Measurements from ENCODE around the gene FNIP2.
A peak's percentile ranks its signal among the peaks of the same experiment; 100 is the strongest.
"Not testable (repeated sequence)": the region's sequence is repeated elsewhere in the genome, so short reads cannot be mapped to it uniquely, and the experiment has no call there.

FNIP2 gene

DNA sequence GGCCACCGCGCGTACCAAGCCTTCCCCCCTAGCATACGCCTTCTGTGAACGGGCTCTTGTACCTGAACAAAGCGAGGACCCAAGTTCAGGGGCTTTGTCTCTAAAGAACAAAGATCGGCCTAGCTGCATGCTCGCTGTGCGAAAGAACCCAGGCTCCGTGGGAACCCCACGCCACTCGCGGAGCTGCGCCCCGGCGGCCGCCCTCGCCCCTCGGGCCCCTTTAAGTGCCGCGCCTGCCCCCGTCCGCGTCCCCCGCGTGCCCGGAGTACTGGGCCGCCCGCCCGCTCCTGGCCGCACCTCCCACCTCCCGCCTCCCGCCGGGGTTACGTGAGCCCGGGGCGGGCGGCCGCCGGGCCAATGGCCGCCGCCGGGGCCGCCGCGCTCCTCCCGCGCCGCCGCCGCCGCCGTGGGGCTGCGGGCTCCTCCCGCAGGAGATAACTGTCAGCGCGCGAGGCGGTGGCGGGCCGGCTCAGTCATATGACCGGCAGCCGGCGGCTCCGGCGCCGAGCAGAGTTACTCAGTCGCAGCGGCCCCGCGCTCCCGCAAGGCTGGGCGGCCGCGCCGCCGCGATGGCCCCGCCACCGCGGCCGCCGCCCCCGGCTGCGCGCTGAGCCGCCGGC, at the start of gene FNIP2:
FNIP2 (plus strand) TSS at position 472 of the 620 bp plus-strand sequence. CDS start 187 bp downstream, outside the sequence.
- DNase-seq, result peak; percentile 64

DNA sequence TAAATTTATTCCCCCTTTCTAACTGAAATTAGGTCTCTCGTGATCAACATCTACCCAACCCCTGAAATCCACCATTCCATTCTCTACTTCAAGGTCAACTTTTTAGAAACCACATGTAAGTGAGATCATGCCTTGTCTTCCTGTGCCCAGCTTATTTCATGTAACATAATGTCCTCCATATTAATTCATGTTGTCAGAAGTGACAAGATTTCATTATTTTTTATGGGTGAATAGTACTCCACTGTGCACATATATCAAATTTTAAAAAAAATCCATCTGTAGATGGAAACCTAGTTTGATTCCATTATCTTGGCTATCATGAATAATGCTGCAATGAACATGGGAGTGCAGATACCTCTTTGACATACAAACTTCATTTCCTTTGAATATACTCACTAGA, 47.1 kb upstream of the FNIP2 start:
- DNase-seq, result no peak

DNA sequence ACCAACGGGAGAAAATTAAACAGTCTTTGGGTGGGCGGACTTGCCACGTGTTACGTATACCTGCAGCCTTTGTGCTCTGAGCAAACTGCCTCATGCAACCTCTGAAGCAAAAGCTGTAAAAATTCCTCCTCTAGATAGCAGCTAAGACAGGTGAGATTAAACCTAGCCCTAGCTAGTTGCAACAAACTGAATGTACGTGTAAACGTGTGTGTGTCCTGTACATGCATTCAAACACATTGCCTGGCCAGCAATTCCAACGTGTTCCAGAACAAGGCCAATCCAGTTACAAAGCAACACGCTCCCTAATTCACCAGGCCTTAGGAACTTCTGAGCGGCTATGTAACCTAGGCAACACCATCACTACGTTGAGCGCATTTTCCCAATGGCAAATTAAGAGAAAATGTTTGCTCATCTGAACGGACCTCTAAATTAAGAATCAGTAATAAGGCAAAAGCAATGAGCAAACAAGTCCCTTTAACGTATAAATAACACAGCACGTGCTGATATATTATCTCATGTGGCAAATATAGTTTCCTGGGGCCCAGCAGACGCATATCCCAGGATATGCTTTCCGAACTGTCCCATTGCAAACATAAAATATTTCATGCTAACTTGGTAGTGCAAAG, 46.4 kb upstream of the FNIP2 start:
- peak; percentile 10 for DNase-seq

DNA sequence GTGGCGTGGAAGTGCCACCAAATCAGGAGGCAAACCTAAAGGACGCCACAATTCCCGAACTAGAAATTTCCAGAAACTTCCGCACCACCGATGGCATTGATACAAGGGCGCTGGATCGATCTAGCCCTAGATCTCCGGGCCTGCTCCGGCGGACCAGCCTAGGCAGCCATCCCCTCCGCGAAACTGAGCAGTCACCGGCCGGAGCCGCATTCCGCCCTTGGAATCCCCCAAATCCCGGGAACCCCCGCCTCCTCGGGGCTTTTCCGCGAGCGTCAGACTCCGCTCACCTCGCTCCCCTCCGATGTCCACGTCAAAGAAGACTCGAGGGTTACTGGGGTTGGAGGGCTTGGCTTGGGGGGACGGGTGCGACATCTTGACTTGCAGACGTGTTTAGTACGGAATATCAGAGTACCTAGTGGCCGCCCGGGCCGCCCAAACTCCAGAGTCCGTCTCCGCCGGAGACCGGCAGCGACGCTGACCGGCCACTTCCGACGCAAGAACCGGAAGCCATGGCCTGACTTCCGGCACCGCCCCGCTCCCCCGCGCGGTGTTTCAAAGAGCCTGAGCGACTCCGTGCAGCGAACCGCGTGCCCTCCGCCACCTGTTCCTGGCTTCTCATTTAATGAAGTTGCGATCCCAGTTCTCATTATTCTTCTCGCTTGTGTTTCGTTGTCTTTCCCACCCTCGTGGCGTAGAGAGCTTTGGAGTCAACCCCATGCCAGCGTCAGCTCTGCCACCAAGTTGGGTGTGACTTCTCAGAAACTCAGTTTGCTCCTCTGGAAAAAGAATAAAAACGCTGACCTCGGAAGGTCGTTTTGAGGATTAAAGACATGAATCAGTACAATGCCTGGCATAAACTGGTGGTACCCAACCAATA, 45.7 kb upstream of the FNIP2 start, which contains the start of gene PPID:
PPID (minus strand) TSS at position 480 of the 877 bp plus-strand sequence; CDS start at position 372, 108 bp downstream.
- DNase-seq, result peak; percentile 33

DNA sequence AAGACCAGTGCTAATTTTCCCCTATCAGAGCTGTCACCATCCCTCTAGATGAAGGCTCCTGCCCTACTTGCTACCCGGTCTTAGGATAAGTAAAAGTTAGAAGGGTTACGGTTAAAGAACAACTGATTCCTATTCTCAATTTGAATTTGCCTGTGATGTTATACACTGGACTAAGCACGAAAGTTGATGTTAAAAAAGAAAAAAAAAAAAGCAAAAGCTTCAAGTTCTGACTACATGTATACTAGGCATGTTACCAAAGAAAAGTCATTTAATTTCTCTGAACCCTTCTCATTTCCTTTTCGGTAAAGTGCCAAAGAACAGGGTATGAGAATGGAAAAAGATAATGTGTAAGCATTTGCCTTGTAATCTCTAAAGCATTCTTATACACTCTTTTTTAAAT, 44.2 kb upstream of the FNIP2 start:
- DNase-seq, result no peak

DNA sequence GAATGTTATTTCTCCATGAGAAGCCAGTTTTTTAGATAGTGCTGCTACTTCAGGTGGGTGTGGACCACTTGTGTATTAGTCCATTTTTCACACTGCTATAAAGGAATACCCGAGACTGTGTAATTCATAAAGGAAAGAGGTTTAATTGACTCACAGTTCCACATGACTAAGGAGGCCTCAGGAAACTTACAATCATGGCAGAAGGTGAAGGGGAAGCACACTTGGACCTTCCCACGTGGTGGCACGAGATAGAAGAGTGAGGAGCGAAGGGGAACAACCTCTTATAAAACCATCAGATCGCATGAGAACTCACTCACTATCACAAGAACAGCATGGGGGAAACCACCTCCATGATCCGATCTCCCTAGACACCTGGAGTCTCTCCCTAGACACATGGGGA, 42.2 kb upstream of the FNIP2 start:
- no peak for DNase-seq

DNA sequence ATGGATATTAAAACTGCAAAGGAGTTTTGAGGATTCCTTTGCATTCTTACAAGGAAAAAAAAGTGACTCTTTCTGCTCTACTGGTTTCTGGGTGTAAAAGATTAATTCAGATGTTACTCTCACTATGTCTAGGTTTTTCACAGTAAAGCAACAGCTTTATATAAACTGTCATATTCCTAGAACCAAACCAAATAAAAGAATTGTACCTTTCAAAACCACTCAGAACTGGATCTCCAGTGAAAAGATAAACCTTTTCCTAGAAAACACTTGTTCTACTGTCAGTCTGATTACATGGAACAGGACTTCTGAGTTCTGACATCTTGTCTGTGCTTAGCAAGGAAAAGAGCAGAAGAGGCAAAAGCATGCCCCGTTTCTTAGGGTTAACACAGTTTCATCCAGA, 40.6 kb upstream of the FNIP2 start:
- no peak for DNase-seq

DNA sequence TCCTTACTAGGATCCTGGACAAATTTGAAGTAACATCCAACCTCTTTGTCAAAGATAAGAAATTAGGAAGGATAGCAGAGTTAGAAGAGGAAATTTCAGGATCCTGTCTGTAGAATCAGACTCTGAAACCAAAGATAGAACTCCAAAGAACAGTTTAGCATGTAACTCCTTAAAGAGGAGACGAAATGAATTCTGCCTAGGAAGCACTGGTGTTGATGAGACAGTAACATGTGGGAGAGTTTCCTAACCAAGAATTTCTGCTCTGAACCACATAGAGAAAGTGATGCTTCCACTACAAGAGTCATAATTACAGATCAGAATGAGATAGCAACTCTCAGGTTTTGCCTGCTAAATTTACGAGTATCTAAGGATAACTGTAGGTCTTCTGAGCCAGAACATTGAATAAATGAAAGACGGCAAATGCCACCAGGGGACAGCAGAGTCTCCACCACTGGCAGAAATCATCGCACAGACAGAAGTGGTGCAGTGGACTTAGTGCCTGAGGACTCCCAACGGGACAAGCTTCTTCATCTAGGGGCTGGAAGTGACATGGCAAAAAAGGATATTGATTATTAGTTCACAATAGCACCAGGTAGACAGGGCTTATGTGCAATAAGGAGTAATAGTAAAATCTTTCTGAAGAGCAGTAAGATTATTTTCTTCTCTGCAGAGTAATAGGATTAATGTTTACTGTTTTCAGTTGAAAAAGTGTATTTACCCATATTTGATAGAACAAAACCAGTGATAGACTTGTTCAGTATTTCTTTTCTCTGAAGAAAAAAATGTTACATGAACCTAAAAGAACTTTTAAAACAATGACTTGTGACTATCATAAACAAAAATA, 38.9 kb upstream of the FNIP2 start:
- no peak for DNase-seq

DNA sequence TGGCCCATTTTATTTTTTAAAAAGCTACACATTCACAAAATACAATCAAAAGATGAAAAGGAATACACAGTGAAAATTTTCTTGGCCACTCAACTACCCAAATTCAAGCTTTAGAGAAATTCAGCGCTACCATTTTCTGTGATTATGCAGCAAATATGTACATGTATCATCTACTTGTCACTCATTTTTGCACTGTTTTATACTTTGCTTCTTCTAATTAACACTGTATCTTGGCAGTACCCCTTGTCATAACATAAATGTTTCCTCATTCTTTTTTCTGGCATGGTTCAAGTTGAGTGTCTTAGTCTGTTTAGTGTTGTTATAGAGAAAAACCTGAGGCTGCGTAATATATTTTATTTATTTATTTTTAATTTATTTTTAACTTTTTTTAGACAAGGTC, 30.0 kb upstream of the FNIP2 start:
- DNase-seq, result no peak

DNA sequence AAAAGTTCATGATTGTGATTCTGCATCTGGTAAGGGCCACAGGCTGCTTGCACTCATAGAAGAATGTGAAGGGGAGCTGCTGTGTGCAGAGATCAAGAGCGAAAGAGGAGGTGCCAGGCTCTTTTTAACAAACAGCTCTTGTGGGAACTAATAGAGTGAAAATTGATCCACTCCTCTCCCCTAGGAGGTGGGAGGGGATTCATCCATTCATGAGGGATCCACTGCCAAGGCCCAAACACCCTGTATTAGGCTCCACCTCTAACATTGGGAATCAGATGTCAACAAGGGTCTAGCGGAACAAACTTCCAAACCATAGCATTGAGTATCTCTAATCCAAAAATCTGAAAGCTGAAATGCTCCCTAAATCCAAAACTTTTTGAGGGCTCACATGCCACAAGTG, 29.2 kb upstream of the FNIP2 start:
- no peak for DNase-seq

DNA sequence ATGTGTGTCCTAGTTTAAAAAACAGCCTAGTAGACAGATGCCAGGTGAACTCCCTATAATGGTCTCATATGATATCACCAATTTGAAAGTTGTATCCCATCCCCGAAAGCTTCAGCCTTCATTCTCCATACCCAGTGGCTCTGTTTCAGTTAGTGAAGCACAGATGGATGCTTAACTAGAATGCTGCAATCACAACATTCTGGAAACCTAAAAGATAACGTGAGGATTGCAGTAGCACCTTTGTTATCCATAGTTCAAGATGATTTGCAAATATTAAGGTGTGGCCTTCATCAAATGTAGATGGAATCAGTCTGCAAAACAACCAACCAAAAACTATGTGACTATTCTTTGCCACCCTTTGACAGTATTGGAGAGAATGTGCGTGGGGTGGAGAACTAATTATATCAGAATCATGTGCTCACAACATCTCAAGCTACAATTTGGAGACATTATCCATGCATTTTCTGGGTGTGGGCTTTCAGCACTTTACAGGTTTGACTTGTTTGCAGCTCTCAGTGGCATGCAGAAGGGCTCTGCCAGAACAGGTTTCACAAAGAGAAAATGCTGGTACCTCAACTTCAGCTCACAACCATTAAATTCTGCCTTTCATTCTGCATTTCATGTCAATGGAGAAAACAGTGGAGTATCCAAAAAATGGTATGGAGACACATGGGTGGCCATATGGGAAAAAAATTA, 27.4 kb upstream of the FNIP2 start:
- DNase-seq, result no peak

DNA sequence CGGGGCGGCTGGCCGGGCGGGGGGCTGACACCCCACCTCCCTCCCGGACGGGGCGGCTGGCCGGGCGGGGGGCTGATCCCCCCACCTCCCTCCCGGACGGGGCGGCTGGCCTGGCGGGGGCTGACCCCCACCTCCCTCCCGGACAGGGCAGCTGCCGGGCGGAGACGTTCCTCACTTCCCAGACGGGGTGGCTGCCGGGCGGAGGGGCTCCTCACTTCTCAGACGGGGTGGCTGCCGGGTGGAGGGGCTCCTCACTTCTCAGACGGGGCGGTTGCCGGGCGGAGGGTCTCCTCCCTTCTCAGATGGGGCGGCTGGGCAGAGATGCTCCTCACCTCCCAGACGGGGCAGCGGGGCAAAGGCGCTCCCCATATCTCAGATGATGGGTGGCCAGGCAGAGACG, 22.3 kb upstream of the FNIP2 start:
- DNase-seq, result not testable (repeated sequence)

DNA sequence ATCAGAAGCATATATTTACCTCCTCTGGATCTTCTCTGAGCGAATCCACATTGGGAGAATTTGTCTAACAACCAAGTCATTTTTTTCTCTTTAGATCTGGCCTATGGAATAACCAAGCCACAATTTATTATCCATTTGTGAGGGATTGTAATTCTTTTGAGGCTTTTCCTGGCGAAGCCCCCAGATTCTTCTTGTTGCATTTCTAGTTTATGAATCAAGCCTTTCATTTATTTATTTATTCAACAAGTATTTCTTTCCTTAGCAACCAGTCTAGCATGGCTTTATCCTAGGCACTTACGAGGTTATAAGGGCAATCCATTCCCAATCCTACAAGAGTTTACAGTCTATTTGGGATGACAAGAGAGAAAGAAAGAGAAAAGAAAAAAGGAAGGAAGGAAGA, 18.4 kb upstream of the FNIP2 start:
- DNase-seq, result no peak

DNA sequence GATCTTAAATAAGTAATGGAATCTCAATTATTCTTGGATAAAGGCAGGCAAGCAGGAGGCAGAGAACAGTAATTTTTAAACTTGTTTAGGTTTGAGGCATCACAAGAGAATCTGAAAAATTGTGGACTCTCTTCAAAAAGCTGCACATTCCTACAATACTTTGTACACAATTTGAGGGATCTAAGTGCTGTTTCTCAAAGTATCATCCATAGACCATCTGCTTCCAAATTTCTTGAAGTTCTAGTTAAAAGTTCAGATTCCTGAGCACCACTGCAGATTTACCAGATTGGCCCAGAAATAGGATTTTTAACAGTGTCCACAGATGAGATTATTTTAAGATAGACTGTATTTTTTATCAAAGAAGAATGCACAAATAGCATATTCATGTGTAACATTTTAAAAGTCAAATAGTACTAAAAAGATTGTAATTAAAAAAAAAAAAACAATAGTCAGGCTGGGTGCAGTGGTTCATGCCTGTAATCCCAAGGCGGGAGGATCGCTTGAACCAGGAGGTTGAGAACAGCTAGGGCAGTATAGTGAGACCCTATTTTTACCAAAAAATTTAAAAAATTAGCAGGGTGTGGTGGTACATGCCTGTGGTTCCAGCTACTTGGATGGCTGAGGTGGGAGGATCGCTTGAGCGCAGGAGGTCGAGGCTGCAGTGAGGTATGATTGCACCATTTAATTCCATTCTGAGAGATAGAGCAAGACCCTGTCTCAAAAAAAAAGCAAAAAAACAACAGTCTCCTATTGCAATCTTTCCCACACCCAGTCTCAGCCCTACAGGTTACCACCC, 14.2 kb upstream of the FNIP2 start:
- no peak for DNase-seq

DNA sequence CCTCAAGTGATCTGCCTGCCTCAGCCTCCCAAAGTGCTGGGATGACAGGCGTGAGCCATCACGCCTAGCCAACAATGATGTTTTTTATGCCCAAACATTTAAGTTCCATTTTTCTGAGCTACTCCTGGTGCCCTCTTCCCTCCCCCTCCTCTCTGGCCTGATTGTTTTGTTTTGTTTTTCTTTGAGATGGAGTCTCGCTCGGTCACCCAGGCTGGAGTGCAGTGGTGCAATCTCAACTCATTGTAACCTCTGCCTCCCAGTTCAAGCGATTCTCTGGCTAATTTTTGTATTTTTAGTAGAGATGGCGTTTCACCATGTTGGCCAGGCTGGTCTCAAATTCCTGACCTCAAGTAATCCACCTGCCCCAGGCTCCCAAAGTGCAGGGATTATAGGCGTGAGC, 13.0 kb upstream of the FNIP2 start:
- DNase-seq, result not testable (repeated sequence)

DNA sequence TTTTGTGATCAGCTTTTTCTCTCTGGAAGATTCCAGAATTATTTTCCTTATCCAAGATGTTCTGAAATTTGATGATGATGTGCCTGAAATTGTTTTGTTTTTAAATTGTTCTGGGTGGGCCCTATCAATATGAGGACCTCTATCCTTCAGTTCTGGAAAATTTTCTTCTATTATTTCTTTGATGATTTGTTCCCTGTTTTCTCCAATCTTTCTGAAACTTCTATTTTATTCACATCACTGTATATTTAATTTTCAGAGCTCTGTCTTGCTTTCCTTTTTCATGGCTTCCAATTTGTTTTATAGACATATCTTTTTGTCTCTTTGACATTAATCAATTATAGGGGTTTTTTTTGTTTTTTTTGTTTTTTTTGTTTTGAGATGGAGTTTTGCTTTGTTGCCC, 12.2 kb upstream of the FNIP2 start:
- no peak for DNase-seq

DNA sequence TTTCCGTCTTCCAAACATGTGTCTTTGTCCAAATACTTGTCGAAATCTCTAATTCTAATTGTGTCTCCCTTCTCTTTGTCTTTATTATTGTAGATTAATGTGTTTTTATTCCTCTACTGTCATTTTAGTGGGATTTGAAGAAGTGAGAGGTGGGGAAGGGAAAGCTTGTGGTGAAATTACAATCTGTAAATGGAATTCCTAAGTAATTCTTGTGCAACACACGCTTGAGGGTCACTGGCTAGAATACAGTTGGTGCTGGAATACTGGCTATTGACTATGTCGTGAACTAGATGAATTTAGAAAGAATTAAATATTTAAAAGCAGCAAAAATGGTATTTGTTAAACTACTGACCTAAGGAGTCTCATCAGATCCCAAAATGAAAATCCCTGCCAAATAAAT, 10.7 kb upstream of the FNIP2 start:
- DNase-seq, result no peak

DNA sequence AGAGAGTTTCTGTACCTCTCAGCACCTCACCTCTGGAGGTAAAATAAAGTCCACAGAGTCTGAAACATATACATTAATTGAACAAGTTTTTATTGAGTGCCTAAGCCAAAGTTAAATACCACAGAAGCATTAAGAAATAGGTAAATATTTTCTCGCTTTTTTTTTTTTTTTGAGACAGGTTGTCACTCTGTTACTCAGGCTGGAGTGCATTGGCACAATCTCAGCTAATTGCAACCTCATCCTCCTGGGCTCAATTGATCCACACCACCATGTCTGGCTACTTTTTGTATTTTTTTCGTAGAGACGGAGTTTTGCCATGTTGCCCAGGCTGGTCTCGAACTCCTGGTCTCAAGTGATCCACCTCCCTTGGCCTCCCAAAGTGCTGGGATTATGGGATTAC, 10.1 kb upstream of the FNIP2 start:
- DNase-seq, result no peak

DNA sequence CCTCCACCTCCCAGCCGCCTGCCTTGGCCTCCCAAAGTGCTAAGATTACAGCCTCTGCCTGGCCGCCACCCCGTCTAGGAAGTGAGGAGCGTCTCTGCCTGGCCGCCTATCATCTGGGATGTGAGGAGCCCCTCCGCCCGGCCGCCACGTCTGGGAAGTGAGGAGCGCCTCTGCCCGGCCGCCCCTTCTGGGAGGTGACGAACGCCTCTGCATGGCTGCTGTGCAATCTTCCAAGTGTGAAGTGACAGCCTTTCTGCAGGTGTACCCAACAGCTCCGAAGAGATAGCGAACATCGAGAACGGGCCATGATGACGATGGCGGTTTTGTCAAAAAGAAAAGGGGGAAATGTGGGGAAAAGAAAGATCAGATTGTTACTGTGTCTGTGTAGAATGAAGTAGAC, 9.3 kb upstream of the FNIP2 start:
- DNase-seq, result not testable (repeated sequence)

DNA sequence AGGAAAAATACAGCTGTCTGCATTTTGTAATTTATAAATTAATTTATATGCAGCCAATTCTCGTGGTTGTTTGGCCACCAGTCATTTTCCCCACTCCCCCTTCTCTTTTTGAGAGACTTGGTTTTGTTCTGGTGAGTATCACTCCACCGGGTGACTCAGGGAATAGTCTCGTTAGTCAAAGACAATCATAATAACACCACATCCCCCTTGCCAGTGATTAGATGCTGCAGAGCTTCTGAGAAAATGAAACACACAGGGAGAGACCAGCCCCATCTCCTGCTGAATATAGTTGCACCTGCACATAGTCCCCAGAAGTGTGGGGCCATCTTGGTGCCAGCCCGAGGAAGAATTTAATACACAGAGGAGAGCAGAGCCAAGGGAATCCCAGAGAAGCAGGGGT, 8.0 kb upstream of the FNIP2 start:
- no peak for DNase-seq

DNA sequence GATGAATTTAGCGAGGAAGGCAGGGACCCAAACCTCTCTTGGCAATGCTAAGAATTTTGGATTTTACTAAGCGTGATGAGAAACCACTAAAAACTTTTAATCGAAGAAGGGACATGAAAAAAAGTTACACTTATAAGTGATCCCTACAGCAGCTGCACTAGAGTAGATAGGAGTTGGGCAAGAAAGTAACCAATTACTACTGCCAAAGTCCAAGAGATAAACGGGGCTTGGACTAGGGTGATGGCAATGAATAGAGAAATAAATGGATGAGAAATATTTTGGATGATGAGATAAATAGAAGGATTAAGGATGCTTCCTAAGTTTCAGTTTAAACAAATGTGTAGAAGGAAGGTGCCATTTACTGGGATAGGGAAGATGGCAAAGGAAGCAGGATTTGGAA, 6.3 kb upstream of the FNIP2 start:
- DNase-seq, result no peak

DNA sequence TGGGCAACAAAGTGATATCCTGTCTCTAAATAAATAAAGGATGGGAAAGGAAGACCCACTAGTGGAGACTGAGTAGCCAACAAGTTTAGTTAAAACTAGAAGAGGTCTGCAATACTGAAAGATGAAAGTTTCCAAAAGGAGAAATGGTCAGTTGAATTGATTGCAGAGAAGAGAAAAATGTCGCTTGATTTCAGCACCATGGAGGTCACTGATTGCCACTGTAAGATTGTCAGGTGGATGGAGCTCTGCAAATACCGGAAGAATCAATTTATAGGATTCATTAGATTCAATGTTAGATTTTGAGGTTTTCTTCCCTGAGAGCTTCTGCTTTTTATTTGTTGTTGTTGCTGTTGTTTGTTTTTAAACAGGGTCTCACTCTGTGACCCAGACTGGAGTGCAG, 5.4 kb upstream of the FNIP2 start:
- DNase-seq, result no peak

Measured in NCI-H1105 treated with DMSO at 0.1 percent for 48 hours (cell line).